CD4-positive, alpha-beta T cell treated with Interleukin-4 for 4 hours (primary cell): ENCODE results near the gene VHLL.

Source experiments
- DNase-seq: peaks from one replicate; pipeline ENCODE4 v3.0.0-alpha.2; 2020

The VHLL gene

GRCh38 chr1:156249593-156249992, 49.5 kb downstream of the VHLL start:
- no peak for DNase-seq
